ENCODE results near the gene COX10.

The COX10 gene

DNA sequence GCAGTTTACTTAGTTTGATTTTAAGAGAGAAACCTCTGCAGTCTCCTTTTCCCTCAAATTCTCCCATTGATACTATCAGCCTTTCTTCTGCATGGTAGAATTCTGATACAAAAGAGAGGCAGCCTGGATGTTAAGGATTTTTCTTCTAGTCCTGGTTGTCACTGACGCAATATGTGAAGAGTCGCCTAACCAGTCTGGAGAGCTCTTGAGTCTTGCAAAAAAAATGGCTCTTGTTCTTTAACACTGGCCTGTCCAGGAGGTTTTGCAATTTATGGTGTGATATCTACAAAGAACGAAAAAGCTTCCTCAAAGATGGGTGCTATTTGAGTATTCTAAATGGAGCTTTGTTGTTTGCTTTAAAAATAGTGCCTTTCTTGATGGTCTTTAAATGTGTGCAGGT lies 28.9 kb downstream of the COX10 start:
- DNase-seq (ENCODE audit: low read depth, low spot score) = no peak
- TF ChIP-seq FOXP2 (optimal IDR thresholded peaks at IDR 0.05; ENCODE audit: control extremely low read depth, extremely low read length, insufficient read depth) (no peak), POLR2AphosphoS5 (IDR thresholded peaks at IDR 0.05; ENCODE audit: borderline replicate concordance, low read depth, low read length) (no peak), EZH2 (IDR thresholded peaks at IDR 0.05) (no peak)
- Histone ChIP-seq H3K36me3 (ENCODE audit: insufficient read depth, low read length) (no peaks in the 10 kb centered on the region), H3K9me3 (ENCODE audit: low read depth, low read length) (no peaks in the 10 kb centered on the region), H3K4me3 (no peak overlapping the region), H3K9ac (ENCODE audit: insufficient read length) (no peak overlapping the region), H3K27ac (no peak overlapping the region)

DNA sequence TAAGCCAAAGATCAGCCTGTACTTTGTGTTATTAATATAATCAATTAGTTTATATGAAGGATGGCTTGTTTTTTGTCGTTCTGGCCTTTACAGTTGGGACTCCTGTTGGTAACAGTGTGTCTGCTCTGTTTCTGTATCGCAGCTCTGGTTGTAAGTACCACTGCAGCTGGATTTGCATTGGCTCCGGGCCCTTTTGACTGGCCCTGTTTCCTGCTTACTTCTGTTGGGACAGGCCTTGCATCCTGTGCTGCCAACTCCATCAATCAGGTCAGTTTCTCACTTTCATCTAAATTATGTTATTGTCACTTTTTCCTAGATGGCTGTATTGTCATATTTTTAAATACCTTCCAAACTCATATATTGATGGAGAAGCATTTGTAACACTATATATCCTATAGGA lies 32.7 kb downstream of the COX10 start:
- no peak for TF ChIP-seq EZH2 (IDR thresholded peaks at IDR 0.05)
- no peak for TF ChIP-seq POLR2AphosphoS5 (IDR thresholded peaks at IDR 0.05; ENCODE audit: borderline replicate concordance, low read depth, low read length)
- no peak for TF ChIP-seq FOXP2 (optimal IDR thresholded peaks at IDR 0.05; ENCODE audit: control extremely low read depth, extremely low read length, insufficient read depth)
- H3K4me3 ChIP-seq = no peak overlapping the region
- no peaks in the 10 kb centered on the region for H3K9me3 ChIP-seq (ENCODE audit: low read depth, low read length)
- DNase-seq (ENCODE audit: low read depth, low spot score) = no peak
- 0 out of 2 replicates have a peak, but pooled peaks cover 5% of the 10 kb centered on the region for H3K36me3 ChIP-seq (ENCODE audit: insufficient read depth, low read length)
- H3K9ac ChIP-seq (ENCODE audit: insufficient read length) = no peak overlapping the region
- H3K27ac ChIP-seq = no peak overlapping the region

DNA sequence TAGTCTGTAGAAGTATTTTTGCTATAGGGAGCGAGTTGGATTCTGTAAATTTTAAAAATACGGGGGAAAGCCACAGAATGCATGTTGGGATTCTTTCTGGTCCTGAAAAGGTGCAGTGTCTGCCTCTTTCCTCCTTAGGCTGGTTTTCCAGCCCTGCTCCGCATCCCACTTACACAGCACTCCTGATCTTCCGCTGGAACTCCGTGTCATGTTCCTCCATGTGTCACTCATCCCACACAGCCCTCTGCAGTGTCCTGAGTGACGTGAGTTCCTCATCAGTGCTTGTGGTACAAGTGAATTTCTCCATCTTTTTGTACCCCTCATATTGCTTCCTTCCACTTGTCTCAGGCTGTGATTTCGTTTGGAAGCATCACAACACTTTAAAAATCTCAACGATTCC lies 34.5 kb downstream of the COX10 start:
- DNase-seq (ENCODE audit: low read depth, low spot score) = no peak
- Histone ChIP-seq H3K27ac (no peak overlapping the region), H3K4me3 (no peak overlapping the region)

DNA sequence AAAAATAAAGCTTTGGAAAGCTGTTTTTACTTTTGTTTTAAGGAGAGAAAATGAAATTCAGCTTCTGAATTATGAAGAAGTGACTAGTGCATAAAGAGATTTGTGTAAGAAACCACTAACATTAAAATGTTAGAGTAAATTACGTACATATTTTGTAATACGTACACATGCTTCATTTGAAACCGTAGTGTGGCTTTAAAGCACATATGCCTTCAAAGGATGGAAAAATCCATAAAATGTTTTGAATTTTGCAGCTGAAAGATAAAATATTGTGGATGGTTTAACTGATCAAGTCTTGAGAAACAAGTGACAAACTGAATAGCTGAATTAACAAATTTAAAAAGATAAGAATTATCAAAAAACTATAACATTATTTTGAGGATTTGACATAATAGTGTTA lies 35.4 kb downstream of the COX10 start:
- no peak for TF ChIP-seq EZH2 (IDR thresholded peaks at IDR 0.05)
- no peak for TF ChIP-seq POLR2AphosphoS5 (IDR thresholded peaks at IDR 0.05; ENCODE audit: borderline replicate concordance, low read depth, low read length)
- TF ChIP-seq FOXP2 (optimal IDR thresholded peaks at IDR 0.05; ENCODE audit: control extremely low read depth, extremely low read length, insufficient read depth) = no peak
- H3K27ac ChIP-seq = no peak overlapping the region
- no peaks in the 10 kb centered on the region for H3K9me3 ChIP-seq (ENCODE audit: low read depth, low read length)
- H3K9ac ChIP-seq (ENCODE audit: insufficient read length) = no peak overlapping the region
- H3K36me3 ChIP-seq (ENCODE audit: insufficient read depth, low read length) = 0 out of 2 replicates have a peak, but pooled peaks cover 5% of the 10 kb centered on the region
- no peak overlapping the region for H3K4me3 ChIP-seq
- no peak for DNase-seq (ENCODE audit: low read depth, low spot score)

More for the DNA sequence above, 34.5 kb downstream of the COX10 start:
- H3K9me3 ChIP-seq (ENCODE audit: low read depth, low read length) = no peaks in the 10 kb centered on the region
- no peak overlapping the region for H3K9ac ChIP-seq (ENCODE audit: insufficient read length)
- TF ChIP-seq POLR2AphosphoS5 (IDR thresholded peaks at IDR 0.05; ENCODE audit: borderline replicate concordance, low read depth, low read length) = no peak
- TF ChIP-seq FOXP2 (optimal IDR thresholded peaks at IDR 0.05; ENCODE audit: control extremely low read depth, extremely low read length, insufficient read depth) = no peak
- no peak for TF ChIP-seq EZH2 (IDR thresholded peaks at IDR 0.05)
- 0 out of 2 replicates have a peak, but pooled peaks cover 5% of the 10 kb centered on the region for H3K36me3 ChIP-seq (ENCODE audit: insufficient read depth, low read length)

DNA sequence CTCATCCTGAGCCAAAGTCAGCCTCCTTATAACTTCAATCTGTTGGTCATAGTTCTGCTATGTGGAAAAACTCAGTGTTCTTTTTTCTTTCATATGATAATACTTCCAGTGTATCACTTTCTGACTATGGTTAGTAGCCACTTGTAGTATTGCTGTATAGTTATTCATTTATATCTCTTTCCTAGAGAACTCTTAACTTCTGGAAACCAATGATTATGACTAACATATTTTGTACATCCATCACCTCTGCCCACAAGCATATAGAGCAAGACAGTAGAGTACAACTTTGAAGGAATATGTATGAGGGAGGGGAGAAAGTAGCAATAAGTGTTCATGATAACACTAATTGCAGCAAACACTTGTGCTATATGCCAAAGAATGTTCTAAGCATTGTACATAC lies 38.6 kb downstream of the COX10 start:
- H3K4me3 ChIP-seq = no peak overlapping the region
- no peak overlapping the region for H3K9ac ChIP-seq (ENCODE audit: insufficient read length)
- no peak overlapping the region for H3K27ac ChIP-seq
- TF ChIP-seq FOXP2 (optimal IDR thresholded peaks at IDR 0.05; ENCODE audit: control extremely low read depth, extremely low read length, insufficient read depth) = no peak
- no peak for TF ChIP-seq EZH2 (IDR thresholded peaks at IDR 0.05)
- no peak for TF ChIP-seq POLR2AphosphoS5 (IDR thresholded peaks at IDR 0.05; ENCODE audit: borderline replicate concordance, low read depth, low read length)
- H3K36me3 ChIP-seq (ENCODE audit: insufficient read depth, low read length) = 0 out of 2 replicates have a peak, but pooled peaks cover 5% of the 10 kb centered on the region
- DNase-seq (ENCODE audit: low read depth, low spot score) = no peak
- H3K9me3 ChIP-seq (ENCODE audit: low read depth, low read length) = no peaks in the 10 kb centered on the region

DNA sequence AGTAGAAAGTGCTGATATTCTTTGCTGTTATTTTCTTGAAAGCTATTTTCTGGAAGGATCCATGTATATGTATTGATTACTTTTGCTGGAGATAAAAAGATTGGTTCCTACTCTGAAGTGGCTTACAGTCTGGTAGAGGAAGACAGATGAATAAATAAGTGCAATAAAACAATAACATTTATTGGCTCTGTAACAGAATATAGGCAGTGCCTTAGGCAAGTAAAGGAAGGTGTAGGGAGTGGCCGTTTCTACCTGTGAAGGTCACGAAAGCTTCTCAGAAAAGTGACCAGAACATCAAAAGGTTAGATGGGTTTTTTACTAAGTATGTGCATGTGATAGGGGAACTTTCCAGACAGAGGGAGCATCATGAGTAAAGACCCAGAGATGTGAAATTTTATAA lies 43.1 kb downstream of the COX10 start:
- Histone ChIP-seq H3K9ac (ENCODE audit: insufficient read length) (no peak overlapping the region), H3K27ac (no peak overlapping the region), H3K9me3 (ENCODE audit: low read depth, low read length) (no peaks in the 10 kb centered on the region), H3K36me3 (ENCODE audit: insufficient read depth, low read length) (no peaks in the 10 kb centered on the region), H3K4me3 (no peak overlapping the region)
- DNase-seq (ENCODE audit: low read depth, low spot score) = no peak
- no peak for TF ChIP-seq POLR2AphosphoS5 (IDR thresholded peaks at IDR 0.05; ENCODE audit: borderline replicate concordance, low read depth, low read length)
- no peak for TF ChIP-seq FOXP2 (optimal IDR thresholded peaks at IDR 0.05; ENCODE audit: control extremely low read depth, extremely low read length, insufficient read depth)
- TF ChIP-seq EZH2 (IDR thresholded peaks at IDR 0.05) = no peak

DNA sequence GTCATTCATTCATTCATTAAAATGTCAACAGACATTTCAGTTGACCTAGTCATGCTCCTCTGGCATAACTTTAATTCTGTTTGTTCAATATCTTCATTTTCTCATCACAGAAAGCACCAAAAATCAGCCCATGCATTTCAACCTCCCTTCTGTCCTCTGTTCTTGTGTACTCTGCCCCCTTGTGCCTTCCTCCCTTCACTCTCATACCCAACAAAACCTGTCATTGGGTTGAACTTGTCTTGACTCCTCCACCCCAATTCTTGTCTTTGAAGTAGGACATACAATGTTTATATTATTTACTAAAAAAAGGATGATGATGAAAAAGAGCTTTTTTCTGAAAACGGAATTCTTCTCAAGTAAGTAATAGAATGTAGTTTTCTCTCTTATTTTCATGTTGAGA lies 43.8 kb downstream of the COX10 start:
- Histone ChIP-seq H3K9me3 (ENCODE audit: low read depth, low read length) (no peaks in the 10 kb centered on the region), H3K36me3 (ENCODE audit: insufficient read depth, low read length) (no peaks in the 10 kb centered on the region), H3K27ac (no peak overlapping the region), H3K4me3 (no peak overlapping the region), H3K9ac (ENCODE audit: insufficient read length) (no peak overlapping the region)
- no peak for DNase-seq (ENCODE audit: low read depth, low spot score)
- no peak for TF ChIP-seq EZH2 (IDR thresholded peaks at IDR 0.05)
- TF ChIP-seq FOXP2 (optimal IDR thresholded peaks at IDR 0.05; ENCODE audit: control extremely low read depth, extremely low read length, insufficient read depth) = no peak
- TF ChIP-seq POLR2AphosphoS5 (IDR thresholded peaks at IDR 0.05; ENCODE audit: borderline replicate concordance, low read depth, low read length) = no peak

DNA sequence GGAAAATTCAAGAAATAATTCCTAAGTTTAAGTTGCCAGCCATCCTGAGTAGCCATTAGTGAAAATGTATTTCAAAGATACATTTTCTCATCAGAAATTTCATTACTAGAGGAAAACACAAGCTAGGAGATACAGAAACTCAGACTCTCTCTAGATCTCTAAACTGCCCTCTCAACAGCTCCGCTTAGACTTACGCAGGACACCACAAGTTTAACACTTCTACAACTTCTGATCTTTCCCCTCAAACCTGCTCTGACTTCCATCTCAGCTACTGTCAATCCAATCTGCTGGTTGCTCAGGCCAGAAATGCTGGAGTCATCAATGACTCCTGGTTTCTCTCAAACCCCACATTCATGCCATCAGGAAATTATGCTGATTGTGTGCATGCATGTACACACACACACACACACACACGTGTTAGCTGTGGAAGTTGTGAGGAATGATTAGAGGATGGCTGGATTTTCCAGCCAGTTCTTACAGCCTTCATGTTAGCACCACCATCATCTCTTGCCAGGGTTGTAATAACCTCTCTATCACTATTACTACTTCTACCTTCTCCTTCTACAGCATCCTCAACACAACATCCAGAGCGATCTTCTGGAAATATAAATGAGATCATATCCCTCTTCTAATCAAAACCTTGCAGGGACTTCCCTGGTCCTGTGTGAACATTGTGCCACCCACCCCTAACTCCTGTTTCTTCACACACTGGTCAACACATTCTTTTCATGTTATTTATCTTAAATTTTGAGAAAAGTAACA lies 47.1 kb downstream of the COX10 start:
- no peak overlapping the region for H3K27ac ChIP-seq
- no peak overlapping the region for H3K9ac ChIP-seq (ENCODE audit: insufficient read length)
- H3K36me3 ChIP-seq (ENCODE audit: insufficient read depth, low read length) = no peaks in the 10 kb centered on the region
- no peak for DNase-seq (ENCODE audit: low read depth, low spot score)
- no peak overlapping the region for H3K4me3 ChIP-seq
- no peaks in the 10 kb centered on the region for H3K9me3 ChIP-seq (ENCODE audit: low read depth, low read length)
- TF ChIP-seq FOXP2 (optimal IDR thresholded peaks at IDR 0.05; ENCODE audit: control extremely low read depth, extremely low read length, insufficient read depth) (no peak), EZH2 (IDR thresholded peaks at IDR 0.05) (no peak), POLR2AphosphoS5 (IDR thresholded peaks at IDR 0.05; ENCODE audit: borderline replicate concordance, low read depth, low read length) (no peak)

All from SK-N-MC (cell line).